Endothelial cell (in vitro differentiated cells): ENCODE results near the gene ASAP2. TPM values are rescaled to one million over a fixed set of nuclear protein-coding genes. Genes with fewer than 3 reads are reported as not detected.

Source experiments
- DNase-seq: peaks from one replicate; pipeline ENCODE4 v3.0.0; 2021; ENCODE audit warnings: low spot score
- H3K27ac Mint-ChIP-seq: one replicate; pipeline ENCODE4 v1.8.0; 2021; ENCODE audit warnings: mixed read lengths, inconsistent platforms; ENCODE audit not compliant: unreplicated experiment
- H3K27me3 Mint-ChIP-seq: one replicate; pipeline ENCODE4 v1.8.0; 2021; ENCODE audit warnings: mild to moderate bottlenecking, moderate library complexity, mixed read lengths, inconsistent platforms; ENCODE audit not compliant: unreplicated experiment
- H3K36me3 Mint-ChIP-seq: one replicate; pipeline ENCODE4 v1.8.0; 2021; ENCODE audit warnings: mild to moderate bottlenecking, low read depth, mixed read lengths, inconsistent platforms; ENCODE audit not compliant: unreplicated experiment
- H3K4me1 Mint-ChIP-seq: one replicate; pipeline ENCODE4 v1.8.0; 2021; ENCODE audit warnings: mild to moderate bottlenecking, mixed read lengths, inconsistent platforms; ENCODE audit not compliant: unreplicated experiment
- H3K4me3 Mint-ChIP-seq: one replicate; pipeline ENCODE4 v1.8.0; 2021; ENCODE audit warnings: mild to moderate bottlenecking, mixed read lengths, inconsistent platforms; ENCODE audit not compliant: unreplicated experiment
- H3K9me3 Mint-ChIP-seq: one replicate; pipeline ENCODE4 v1.8.0; 2021; ENCODE audit warnings: mixed read lengths, inconsistent platforms; ENCODE audit not compliant: unreplicated experiment
- total RNA-seq: library from RNA; stranded (reverse); fragmentation: NEBNext Ultra II Directional; extraction: Animal tissue kit (Norgen Biotek cat#: 25700); gene quantifications from one replicate; pipeline ENCODE4 v1.2.1, GENCODE V29; 2021; ENCODE audit not compliant: unreplicated experiment
- TF ChIP-seq, protein P1 (sequence below): fragments of 200-600 bp; sonication (generic); IDR thresholded peaks from one replicate; pipeline ENCODE4 v1.5.0; 2021; ENCODE audit warnings: antibody characterized with exemption; ENCODE audit not compliant: unreplicated experiment

ASAP2 gene
- total RNA-seq, 1 donor from 2014 or later, result 31.8 TPM

DNA sequence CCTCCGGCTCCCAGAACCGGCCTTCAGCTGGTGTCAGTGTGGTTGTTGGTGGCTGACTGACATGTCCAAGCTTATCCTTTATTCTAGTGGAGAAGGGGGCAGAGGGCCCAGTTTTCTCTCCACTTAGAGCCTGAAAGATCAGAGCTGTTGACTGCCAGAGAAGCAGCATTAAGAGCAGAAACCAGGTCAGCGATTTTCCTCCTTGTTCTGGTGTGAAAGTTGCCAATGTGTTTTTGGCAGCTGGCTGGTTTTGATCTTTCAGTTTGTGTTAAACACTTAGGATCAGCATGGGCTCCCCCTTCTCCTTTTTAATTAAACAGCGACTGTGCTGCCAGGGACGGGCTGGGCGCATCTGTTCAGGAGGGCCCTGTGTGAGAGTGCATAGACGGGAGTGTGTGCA lies 100.9 kb downstream of the ASAP2 start:
- Mint-ChIP-seq H3K27me3 (peaks cover 5% of the 10 kb centered on the region), H3K27ac (no peak overlapping the region), H3K9me3 (no peaks in the 10 kb centered on the region), H3K36me3 (peaks cover 4% of the 10 kb centered on the region), H3K4me1 (peaks cover 11% of the 10 kb centered on the region), H3K4me3 (no peak overlapping the region)
- TF ChIP-seq, protein P1, sequence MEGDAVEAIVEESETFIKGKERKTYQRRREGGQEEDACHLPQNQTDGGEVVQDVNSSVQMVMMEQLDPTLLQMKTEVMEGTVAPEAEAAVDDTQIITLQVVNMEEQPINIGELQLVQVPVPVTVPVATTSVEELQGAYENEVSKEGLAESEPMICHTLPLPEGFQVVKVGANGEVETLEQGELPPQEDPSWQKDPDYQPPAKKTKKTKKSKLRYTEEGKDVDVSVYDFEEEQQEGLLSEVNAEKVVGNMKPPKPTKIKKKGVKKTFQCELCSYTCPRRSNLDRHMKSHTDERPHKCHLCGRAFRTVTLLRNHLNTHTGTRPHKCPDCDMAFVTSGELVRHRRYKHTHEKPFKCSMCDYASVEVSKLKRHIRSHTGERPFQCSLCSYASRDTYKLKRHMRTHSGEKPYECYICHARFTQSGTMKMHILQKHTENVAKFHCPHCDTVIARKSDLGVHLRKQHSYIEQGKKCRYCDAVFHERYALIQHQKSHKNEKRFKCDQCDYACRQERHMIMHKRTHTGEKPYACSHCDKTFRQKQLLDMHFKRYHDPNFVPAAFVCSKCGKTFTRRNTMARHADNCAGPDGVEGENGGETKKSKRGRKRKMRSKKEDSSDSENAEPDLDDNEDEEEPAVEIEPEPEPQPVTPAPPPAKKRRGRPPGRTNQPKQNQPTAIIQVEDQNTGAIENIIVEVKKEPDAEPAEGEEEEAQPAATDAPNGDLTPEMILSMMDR, result no peak
- no peak for DNase-seq

DNA sequence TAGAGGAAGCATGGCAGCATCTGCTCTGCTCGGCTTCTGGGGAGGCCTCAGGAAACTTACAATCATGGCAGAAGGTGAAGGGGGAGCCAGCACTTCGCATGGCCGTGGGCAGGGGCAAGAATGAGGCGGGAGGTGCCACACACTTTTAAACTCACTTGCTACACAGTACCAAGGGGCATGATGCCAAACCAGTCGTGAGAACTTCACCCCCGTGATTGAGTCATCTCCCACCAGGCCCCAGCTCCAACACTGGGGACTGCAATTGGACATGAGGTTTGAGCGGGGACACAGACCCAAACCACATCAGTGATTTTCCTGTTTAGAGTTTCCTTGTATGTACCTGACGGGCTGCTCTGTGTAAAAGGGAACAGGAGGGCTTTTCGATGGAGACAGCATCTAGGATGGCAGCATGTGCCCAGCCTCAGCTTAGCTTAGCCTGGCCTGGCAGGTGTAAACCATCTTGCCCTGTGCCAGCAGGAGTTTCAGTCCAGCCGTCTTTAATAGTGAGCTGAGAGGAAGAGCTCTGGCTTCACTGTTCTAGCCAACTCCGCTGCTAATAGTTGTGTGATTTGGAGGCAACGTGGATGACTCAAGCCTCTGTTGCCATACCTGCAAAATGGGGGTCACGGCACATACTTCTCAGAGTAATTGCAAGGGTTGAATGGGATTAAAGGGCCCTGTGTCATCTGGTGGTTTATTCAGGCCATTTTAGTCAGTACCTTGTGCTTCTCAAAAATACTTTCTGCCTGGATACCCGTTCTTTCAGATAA lies 101.8 kb downstream of the ASAP2 start:
- Mint-ChIP-seq H3K36me3 (peaks cover 4% of the 10 kb centered on the region), H3K27me3 (peaks cover 5% of the 10 kb centered on the region), H3K27ac (no peak overlapping the region)

DNA sequence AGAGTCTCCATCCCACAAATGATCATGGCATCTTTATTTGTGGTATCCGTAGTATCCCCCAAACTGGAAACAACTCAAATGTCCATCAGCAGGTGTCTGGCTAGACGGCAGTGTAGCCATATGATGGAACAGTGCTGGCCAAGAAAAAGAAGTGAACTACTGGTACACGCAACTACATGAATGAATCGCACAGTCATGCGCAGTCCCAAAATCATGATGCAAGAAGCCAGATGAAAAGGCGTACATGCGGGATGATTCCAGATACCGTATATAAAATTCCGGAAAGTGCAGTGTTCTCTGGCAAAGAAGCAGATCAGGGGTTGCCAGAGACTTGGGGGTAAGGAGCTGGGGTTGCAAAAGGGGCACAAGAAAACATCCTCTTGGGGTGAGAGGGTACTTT lies 102.5 kb downstream of the ASAP2 start:
- Mint-ChIP-seq H3K36me3 (peaks cover 4% of the 10 kb centered on the region), H3K9me3 (no peaks in the 10 kb centered on the region), H3K4me1 (peaks cover 8% of the 10 kb centered on the region), H3K4me3 (no peak overlapping the region), H3K27ac (no peak overlapping the region), H3K27me3 (peaks cover 5% of the 10 kb centered on the region)
- TF ChIP-seq, protein P1, result no peak
- no peak for DNase-seq

More for the DNA sequence above, 101.8 kb downstream of the ASAP2 start:
- DNase-seq, result no peak
- H3K4me3 Mint-ChIP-seq, result no peak overlapping the region
- H3K4me1 Mint-ChIP-seq, result peaks cover 8% of the 10 kb centered on the region
- TF ChIP-seq, protein P1, result no peak
- H3K9me3 Mint-ChIP-seq, result no peaks in the 10 kb centered on the region

DNA sequence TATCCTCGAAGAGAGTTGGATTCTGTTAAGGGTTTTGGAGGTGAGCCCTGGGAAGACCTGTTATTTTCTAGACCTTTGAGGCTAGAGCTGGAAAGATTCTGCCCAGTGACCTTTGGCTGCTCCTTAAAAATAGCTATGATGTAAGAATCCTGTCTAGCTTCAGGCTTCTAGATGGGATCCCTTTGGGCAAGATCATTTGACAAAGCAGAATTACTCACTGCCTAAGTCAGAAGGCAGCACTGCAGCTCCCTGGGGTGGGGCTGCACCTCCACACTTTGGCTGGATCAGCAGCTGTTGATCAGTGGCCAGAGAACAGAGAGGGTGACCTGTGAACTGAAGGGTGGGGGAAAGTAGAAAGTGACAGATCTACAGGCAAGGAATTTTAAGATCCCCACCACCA lies 103.8 kb downstream of the ASAP2 start:
- peaks cover 8% of the 10 kb centered on the region for H3K36me3 Mint-ChIP-seq
- H3K27ac Mint-ChIP-seq, result no peak overlapping the region
- H3K27me3 Mint-ChIP-seq, result peaks cover 3% of the 10 kb centered on the region
- TF ChIP-seq, protein P1, result no peak
- DNase-seq, result no peak
- H3K9me3 Mint-ChIP-seq, result no peaks in the 10 kb centered on the region
- H3K4me1 Mint-ChIP-seq, result peaks cover 13% of the 10 kb centered on the region
- no peak overlapping the region for H3K4me3 Mint-ChIP-seq

DNA sequence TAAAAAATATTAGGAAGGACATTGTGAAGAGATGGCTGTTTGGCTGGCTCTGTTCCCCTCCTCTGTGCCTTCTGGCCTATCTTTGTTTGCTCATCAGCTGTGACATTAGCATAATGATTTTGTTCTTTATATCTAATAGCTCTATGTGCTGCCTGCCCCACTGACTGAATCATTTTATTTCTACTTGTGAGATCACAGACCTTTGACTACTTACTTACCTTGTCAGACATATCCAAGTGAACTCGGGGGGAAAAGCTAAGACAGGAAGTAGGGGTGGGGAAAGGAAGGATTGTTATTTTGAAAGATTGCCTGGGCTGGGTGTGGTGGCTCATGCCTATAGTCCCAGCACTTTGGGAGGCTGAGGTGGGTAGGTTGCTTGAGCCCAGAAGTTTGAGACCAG lies 104.2 kb downstream of the ASAP2 start:
- Mint-ChIP-seq H3K4me1 (peaks cover 13% of the 10 kb centered on the region), H3K27me3 (peaks cover 3% of the 10 kb centered on the region), H3K4me3 (no peak overlapping the region), H3K9me3 (no peaks in the 10 kb centered on the region), H3K27ac (peak overlapping the region; percentile 59), H3K36me3 (peaks cover 8% of the 10 kb centered on the region)
- TF ChIP-seq, protein P1, result no peak
- DNase-seq, result no peak
